Epithelial cell of esophagus (primary cell): Measurements from ENCODE around the gene SNUPN.
"Not testable (repeated sequence)": the region's sequence is repeated elsewhere in the genome, so short reads cannot be mapped to it uniquely, and the experiment has no call there.

Source experiments
- DNase-seq: peaks from one replicate; pipeline ENCODE4 v3.0.0; 2010; ENCODE audit warnings: low read depth
- H3K4me3 ChIP-seq: 2 replicates; pipeline ENCODE4 v1.5.1; 2011; ENCODE audit warnings: mild to moderate bottlenecking, low read length, control low read depth
- CTCF ChIP-seq: IDR thresholded peaks from 2 replicates; pipeline ENCODE4 v1.5.1; 2011; ENCODE audit warnings: low read depth, mild to moderate bottlenecking, low read length, control low read depth, inconsistent platforms; ENCODE audit not compliant: insufficient read depth; ENCODE audit errors: missing control alignments

SNUPN gene

DNA sequence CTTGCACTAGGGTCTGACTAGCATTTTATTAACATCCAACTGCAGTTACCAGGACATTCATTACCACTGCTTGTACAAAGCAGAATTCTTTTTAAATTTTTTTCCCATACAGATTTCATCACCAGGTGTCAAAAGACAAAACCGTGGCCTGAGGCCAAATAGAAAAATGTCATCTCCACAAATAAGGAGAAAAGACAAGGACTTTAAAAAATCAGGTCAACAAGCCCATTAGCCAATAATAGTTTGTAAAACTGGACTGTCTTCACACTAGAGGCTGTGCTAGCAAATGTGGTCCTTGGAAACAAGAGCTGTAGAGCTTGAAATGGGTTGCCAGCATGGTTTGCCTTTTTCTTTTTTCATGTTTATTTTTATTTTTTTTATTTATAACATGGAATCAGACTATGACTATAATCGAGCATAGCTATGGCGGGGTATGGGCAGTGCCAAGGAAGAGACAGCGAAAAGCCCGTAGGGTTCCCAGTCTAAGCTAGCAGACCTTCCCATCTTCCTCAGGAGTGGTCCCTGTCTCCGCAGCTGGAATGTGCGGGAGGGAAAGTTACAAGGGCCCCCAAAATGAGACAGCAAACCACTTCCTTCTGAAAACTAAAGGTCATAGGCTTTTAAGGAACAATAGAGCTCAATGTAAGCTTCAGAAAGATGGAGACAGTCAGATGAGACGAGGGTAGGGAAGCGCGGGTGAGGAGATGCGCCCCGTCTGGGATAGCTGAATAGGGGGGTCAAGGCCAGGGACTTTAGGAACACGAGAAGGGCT lies 47.9 kb downstream of the SNUPN start:
- DNase-seq, result peak; percentile 20
- TF ChIP-seq CTCF, result no peak
- peak overlapping the region; percentile 80 for H3K4me3 ChIP-seq

DNA sequence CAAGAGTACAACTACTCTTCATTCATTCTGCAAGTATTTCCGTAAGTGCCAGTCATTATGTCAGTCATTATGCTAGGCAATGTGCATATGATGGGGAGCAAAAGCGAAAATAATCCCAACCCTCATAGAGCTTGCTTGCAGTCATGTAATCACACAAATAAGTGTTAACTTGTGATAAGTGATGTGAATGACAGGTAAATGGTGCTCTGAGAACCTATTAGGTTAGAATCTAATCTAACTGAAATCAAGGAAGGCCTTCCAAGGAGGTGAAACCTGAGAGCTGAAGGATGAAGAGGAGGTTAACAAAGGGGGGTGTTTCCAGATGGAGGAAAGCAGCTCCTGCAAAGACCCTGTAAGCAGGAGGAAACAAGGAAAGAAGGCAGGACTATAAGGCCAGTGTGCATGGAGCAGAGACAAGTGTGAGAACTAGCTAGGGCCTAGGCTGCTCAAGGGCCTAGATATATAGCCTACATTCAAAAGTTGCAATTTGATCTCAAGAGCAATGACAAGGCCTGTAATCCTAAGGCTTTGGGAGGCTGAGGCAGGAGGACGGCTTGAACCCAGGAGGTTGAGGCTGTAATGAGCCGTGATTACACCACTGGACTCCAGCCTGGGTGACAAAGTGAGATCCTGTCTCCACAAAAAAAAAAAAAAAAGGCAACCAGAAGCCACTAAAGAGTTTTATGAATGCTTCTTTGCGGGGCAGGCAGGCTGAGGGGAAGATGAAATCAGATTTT lies 51.7 kb downstream of the SNUPN start:
- DNase-seq, result no peak
- H3K4me3 ChIP-seq, result no peak overlapping the region
- no peak for TF ChIP-seq CTCF

DNA sequence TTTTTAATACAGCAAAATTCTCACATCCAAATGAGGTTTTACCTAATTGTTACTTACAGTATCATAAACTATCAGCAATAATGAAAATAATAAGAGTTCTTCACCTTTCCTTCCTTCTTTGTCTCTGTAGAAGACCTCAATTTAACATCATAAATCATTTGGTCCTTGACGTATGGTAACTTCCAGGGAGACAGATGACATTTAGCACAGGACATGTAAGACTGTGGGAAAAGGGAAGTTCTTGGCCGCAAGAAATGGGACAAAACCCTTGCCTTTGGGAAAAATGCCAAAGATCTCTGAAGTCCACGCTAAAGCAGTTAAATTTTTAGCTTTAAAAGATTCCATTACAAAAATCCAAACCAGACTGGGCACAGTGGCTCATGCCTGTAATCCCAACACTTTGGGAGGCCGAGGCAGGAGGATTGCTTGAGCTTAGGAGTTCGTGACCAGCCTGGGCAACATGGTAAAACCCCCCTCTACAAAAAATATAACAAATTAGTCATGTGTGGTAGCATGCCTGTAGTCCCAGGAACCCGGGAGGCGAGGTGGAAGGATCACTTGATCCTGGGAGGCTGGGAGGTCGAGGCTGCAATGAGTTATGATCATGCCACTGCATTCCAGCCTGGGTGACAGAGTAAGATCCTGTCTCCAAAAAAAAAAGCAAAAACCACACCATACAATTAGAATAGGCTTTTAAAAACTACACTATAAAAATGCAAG lies 55.2 kb downstream of the SNUPN start:
- TF ChIP-seq CTCF, result no peak
- no peak for DNase-seq
- no peak overlapping the region for H3K4me3 ChIP-seq

- no peak overlapping the region for H3K4me3 ChIP-seq
- no peak for TF ChIP-seq CTCF
- DNase-seq, result no peak
These were observed 60.2 kb downstream of the SNUPN start for GRCh38 chr15:75565062-75565970.

GRCh38 chr15:75561888-75562287 lies 63.6 kb downstream of the SNUPN start:
- TF ChIP-seq CTCF, result no peak
- no peak overlapping the region for H3K4me3 ChIP-seq
- DNase-seq, result no peak

GRCh38 chr15:75559360-75559759 lies 66.2 kb downstream of the SNUPN start:
- DNase-seq, result peak; percentile 36
- not testable (repeated sequence) for H3K4me3 ChIP-seq

GRCh38 chr15:75558955-75559354 lies 66.6 kb downstream of the SNUPN start:
- not testable (repeated sequence) for H3K4me3 ChIP-seq, DNase-seq
